ENCODE results near the gene LRRC8D.

LRRC8D gene

GRCh38 chr1:89927049-89927448, 106.2 kb downstream of the LRRC8D start:
- TF ChIP-seq BACH2 (CRISPR knock-in tag; IDR thresholded peaks at IDR 0.05; ENCODE audit: borderline replicate concordance), result no peak
- no peak for TF ChIP-seq TSHZ2 (CRISPR knock-in tag; IDR thresholded peaks at IDR 0.05)
- TF ChIP-seq RARB (CRISPR knock-in tag; IDR thresholded peaks at IDR 0.05), result no peak
- TF ChIP-seq ZNF8 (CRISPR knock-in tag; IDR thresholded peaks at IDR 0.05), result no peak
- TF ChIP-seq ZNF70 (CRISPR knock-in tag; IDR thresholded peaks at IDR 0.05), result no peak
- TF ChIP-seq SNAI2 (CRISPR knock-in tag; IDR thresholded peaks at IDR 0.05), result no peak
- ATAC-seq, result no peak

DNA sequence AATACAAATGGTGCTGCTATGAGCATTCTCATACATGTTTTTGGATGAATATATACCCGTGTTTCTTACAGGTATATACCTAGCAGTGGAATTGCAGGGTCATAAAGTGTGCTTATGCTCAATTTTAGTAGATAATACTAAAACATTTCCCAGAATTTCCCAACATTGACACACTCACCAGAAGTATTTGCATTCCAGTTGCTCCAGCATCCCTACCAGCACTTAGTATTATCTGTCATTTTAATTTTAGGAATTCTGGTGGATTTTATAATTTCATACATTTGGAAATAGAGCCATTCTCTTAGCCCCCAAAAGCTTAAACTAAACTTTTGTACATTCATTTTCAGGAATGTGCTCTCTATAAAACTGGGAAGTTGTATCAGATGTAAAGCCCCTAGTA, 106.6 kb downstream of the LRRC8D start:
- TF ChIP-seq TOX (CRISPR knock-in tag; IDR thresholded peaks at IDR 0.05; ENCODE audit: borderline replicate concordance), result no peak
- TF ChIP-seq ARNTL (CRISPR knock-in tag; IDR thresholded peaks at IDR 0.05; ENCODE audit: borderline replicate concordance, low read depth), result no peak
- no peak for TF ChIP-seq BACH2 (CRISPR knock-in tag; IDR thresholded peaks at IDR 0.05; ENCODE audit: borderline replicate concordance)
- no peak for TF ChIP-seq OSR1 (CRISPR knock-in tag; IDR thresholded peaks at IDR 0.05)
- no peak for TF ChIP-seq ZFP3 (CRISPR knock-in tag; IDR thresholded peaks at IDR 0.05)
- TF ChIP-seq PATZ1 (CRISPR knock-in tag; IDR thresholded peaks at IDR 0.05; ENCODE audit: borderline replicate concordance), result no peak
- TF ChIP-seq SNAI2 (CRISPR knock-in tag; IDR thresholded peaks at IDR 0.05), result no peak
- no peak for TF ChIP-seq ZC3H10 (CRISPR knock-in tag; IDR thresholded peaks at IDR 0.05)
- TF ChIP-seq ISL1 (CRISPR knock-in tag; IDR thresholded peaks at IDR 0.05), result no peak
- no peak for TF ChIP-seq TCF4 (CRISPR knock-in tag; IDR thresholded peaks at IDR 0.05; ENCODE audit: borderline replicate concordance)
- no peak for TF ChIP-seq CREB5 (CRISPR knock-in tag; IDR thresholded peaks at IDR 0.05; ENCODE audit: low read depth)
- TF ChIP-seq TSHZ2 (CRISPR knock-in tag; IDR thresholded peaks at IDR 0.05), result no peak
- TF ChIP-seq GLIS3 (CRISPR knock-in tag; IDR thresholded peaks at IDR 0.05), result no peak
- TF ChIP-seq ZNF565 (CRISPR knock-in tag; conservative IDR thresholded peaks at IDR 0.05; ENCODE audit: low read depth), result no peak
- ATAC-seq, result no peak

DNA sequence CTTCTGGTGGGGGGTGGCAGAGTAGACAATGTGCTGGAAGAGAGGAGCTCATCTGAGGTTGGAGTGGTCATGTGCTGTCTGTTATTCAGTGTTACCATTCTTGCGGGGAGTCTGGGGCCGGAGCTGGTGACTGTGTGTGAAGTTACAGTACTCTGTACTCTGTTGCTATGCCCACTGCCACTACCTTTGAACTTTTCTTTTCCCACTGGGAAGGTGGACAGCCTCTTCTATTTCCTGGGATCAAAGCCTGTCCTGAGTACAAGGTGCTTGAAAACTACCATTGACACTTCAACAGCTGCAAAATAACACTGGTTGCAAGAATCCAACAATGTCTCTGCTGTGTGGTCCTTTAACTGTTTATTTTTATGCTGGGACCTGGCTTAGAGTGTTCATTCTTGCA, 107.7 kb downstream of the LRRC8D start:
- TF ChIP-seq ZC3H10 (CRISPR knock-in tag; IDR thresholded peaks at IDR 0.05) (no peak), ZNF565 (CRISPR knock-in tag; conservative IDR thresholded peaks at IDR 0.05; ENCODE audit: low read depth) (no peak), ZNF8 (CRISPR knock-in tag; IDR thresholded peaks at IDR 0.05) (no peak), BACH2 (CRISPR knock-in tag; IDR thresholded peaks at IDR 0.05; ENCODE audit: borderline replicate concordance) (no peak), TOX (CRISPR knock-in tag; IDR thresholded peaks at IDR 0.05; ENCODE audit: borderline replicate concordance) (no peak), TCF4 (CRISPR knock-in tag; IDR thresholded peaks at IDR 0.05; ENCODE audit: borderline replicate concordance) (no peak), RARB (CRISPR knock-in tag; IDR thresholded peaks at IDR 0.05) (no peak), ZFP3 (CRISPR knock-in tag; IDR thresholded peaks at IDR 0.05) (no peak), CREB5 (CRISPR knock-in tag; IDR thresholded peaks at IDR 0.05; ENCODE audit: low read depth) (no peak), PATZ1 (CRISPR knock-in tag; IDR thresholded peaks at IDR 0.05; ENCODE audit: borderline replicate concordance) (no peak)
- ATAC-seq, result no peak

Measured in SK-N-SH treated with all-trans-retinoic acid at 6 μM for 48 hours (cell line).